Measurements from ENCODE around the gene LRRFIP1.

DNA sequence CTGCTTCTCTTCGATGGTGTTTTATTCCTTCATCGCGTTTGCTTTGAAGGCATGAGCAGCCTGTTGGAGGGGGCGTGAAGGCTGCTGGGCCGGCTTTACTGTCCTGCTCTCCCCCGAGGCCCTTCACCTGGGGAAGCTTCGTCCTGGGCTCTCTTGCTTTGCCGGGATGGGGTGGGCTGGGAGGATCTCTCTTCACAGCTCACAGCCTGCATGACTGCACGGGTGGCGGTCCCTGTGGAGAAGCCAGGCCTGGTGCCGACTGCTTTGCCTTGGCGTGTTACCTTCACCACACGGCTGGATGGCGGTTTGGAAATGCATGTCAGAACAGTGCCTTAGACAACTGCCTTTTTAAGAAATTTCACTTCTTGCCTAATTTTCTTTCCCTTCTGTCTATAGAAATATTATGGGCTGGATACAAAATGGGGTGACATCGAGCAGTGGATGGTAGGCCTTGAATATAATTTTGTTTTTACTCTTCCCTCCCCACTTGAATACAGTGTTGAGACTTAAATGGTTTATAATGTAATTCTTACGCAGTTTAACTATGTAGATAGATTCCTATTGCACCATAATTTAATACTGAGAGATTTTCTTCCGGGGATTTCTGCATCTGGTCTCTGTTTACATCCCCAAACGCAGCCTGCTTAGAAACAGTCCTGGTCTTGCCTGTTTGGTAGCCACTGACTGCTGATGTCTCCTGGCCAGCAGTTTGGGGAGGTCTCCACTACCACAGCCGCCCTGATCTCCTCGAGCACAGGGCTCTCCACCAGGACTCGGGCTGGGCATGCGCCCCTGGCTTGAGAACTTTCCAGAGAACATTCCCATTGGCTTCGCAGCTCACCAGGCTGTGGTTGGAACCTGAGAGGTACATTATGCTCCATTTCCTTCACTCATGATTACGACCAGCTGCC, 90.2 kb downstream of the LRRFIP1 start:
- TF ChIP-seq, protein P1, sequence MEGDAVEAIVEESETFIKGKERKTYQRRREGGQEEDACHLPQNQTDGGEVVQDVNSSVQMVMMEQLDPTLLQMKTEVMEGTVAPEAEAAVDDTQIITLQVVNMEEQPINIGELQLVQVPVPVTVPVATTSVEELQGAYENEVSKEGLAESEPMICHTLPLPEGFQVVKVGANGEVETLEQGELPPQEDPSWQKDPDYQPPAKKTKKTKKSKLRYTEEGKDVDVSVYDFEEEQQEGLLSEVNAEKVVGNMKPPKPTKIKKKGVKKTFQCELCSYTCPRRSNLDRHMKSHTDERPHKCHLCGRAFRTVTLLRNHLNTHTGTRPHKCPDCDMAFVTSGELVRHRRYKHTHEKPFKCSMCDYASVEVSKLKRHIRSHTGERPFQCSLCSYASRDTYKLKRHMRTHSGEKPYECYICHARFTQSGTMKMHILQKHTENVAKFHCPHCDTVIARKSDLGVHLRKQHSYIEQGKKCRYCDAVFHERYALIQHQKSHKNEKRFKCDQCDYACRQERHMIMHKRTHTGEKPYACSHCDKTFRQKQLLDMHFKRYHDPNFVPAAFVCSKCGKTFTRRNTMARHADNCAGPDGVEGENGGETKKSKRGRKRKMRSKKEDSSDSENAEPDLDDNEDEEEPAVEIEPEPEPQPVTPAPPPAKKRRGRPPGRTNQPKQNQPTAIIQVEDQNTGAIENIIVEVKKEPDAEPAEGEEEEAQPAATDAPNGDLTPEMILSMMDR (optimal IDR thresholded peaks at IDR 0.05 in 1 of 3, IDR thresholded peaks at IDR 0.05 in 1 of 3, conservative IDR thresholded peaks at IDR 0.05 in 1 of 3; ENCODE audit: extremely low read depth in 1 of 3, insufficient read depth in 2 of 3, low read length in 3 of 3), result no peak
- TF ChIP-seq EZH2 (IDR thresholded peaks at IDR 0.05; ENCODE audit: low read length), result no peak
